Activated naive CD4-positive, alpha-beta T cell treated with anti-CD3 and anti-CD28 coated beads, Interleukin-2, amount 50 U/mL, for 24 hours (primary cell): ENCODE data around the gene PPP2R5D.
"Not testable (repeated sequence)": the region's sequence is repeated elsewhere in the genome, so short reads cannot be mapped to it uniquely, and the experiment has no call there.

Experiments
- H3K27ac Mint-ChIP-seq: one replicate; pipeline ENCODE4 v1.8.0; 2021; ENCODE audit warnings: mild to moderate bottlenecking, mixed read lengths
- H3K27me3 Mint-ChIP-seq: one replicate; pipeline ENCODE4 v1.8.0; 2021; ENCODE audit warnings: mixed read lengths
- H3K36me3 Mint-ChIP-seq: one replicate; pipeline ENCODE4 v1.8.0; 2021; ENCODE audit warnings: mixed read lengths
- H3K4me1 Mint-ChIP-seq: one replicate; pipeline ENCODE4 v1.8.0; 2021; ENCODE audit warnings: mixed read lengths
- H3K4me3 Mint-ChIP-seq: one replicate; pipeline ENCODE4 v1.8.0; 2021; ENCODE audit warnings: mild to moderate bottlenecking, mixed read lengths
- H3K9me3 Mint-ChIP-seq: one replicate; pipeline ENCODE4 v1.8.0; 2021; ENCODE audit warnings: mixed read lengths

Gene PPP2R5D

GRCh38 chr6:43024436-43024835 lies 40.1 kb downstream of the PPP2R5D start:
- peaks cover 28% of the 10 kb centered on the region for H3K4me1 Mint-ChIP-seq
- peak overlapping the region; percentile 63 for H3K27ac Mint-ChIP-seq
- H3K36me3 Mint-ChIP-seq = peaks cover 11% of the 10 kb centered on the region
- H3K27me3 Mint-ChIP-seq = no peaks in the 10 kb centered on the region
- H3K9me3 Mint-ChIP-seq = no peaks in the 10 kb centered on the region
- H3K4me3 Mint-ChIP-seq = peak overlapping the region; percentile 47

GRCh38 chr6:43026365-43026764 lies 42.0 kb downstream of the PPP2R5D start:
- Mint-ChIP-seq H3K9me3 (no peaks in the 10 kb centered on the region), H3K4me1 (peaks cover 11% of the 10 kb centered on the region), H3K36me3 (peaks cover 14% of the 10 kb centered on the region), H3K4me3 (no peak overlapping the region), H3K27ac (no peak overlapping the region), H3K27me3 (no peaks in the 10 kb centered on the region)

- H3K4me1 Mint-ChIP-seq = peaks cover 8% of the 10 kb centered on the region
- no peak overlapping the region for H3K27ac Mint-ChIP-seq
- H3K36me3 Mint-ChIP-seq = peaks cover 13% of the 10 kb centered on the region
Observed at GRCh38 chr6:43029120-43029519, 44.8 kb downstream of the PPP2R5D start.

GRCh38 chr6:43032326-43032725 lies 48.0 kb downstream of the PPP2R5D start:
- H3K36me3 Mint-ChIP-seq = peaks cover 8% of the 10 kb centered on the region
- no peaks in the 10 kb centered on the region for H3K9me3 Mint-ChIP-seq
- no peak overlapping the region for H3K4me3 Mint-ChIP-seq
- H3K27me3 Mint-ChIP-seq = no peaks in the 10 kb centered on the region
- H3K27ac Mint-ChIP-seq = no peak overlapping the region
- H3K4me1 Mint-ChIP-seq = no peaks in the 10 kb centered on the region

More at GRCh38 chr6:43029120-43029519, 44.8 kb downstream of the PPP2R5D start:
- Mint-ChIP-seq H3K4me3 (no peak overlapping the region), H3K27me3 (no peaks in the 10 kb centered on the region), H3K9me3 (no peaks in the 10 kb centered on the region)

GRCh38 chr6:43033496-43034189 lies 49.3 kb downstream of the PPP2R5D start:
- Mint-ChIP-seq H3K27me3 (no peaks in the 10 kb centered on the region), H3K36me3 (peaks cover 9% of the 10 kb centered on the region), H3K9me3 (no peaks in the 10 kb centered on the region), H3K27ac (peak overlapping the region; percentile 59), H3K4me3 (no peak overlapping the region), H3K4me1 (no peaks in the 10 kb centered on the region)

GRCh38 chr6:43034190-43034525 lies 49.8 kb downstream of the PPP2R5D start:
- no peaks in the 10 kb centered on the region for H3K4me1 Mint-ChIP-seq

GRCh38 chr6:43035495-43036194 lies 51.3 kb downstream of the PPP2R5D start:
- Mint-ChIP-seq H3K36me3 (peaks cover 6% of the 10 kb centered on the region), H3K4me3 (no peak overlapping the region), H3K27ac (no peak overlapping the region), H3K27me3 (no peaks in the 10 kb centered on the region), H3K9me3 (no peaks in the 10 kb centered on the region), H3K4me1 (no peaks in the 10 kb centered on the region)

More at GRCh38 chr6:43034190-43034525, 49.8 kb downstream of the PPP2R5D start:
- no peaks in the 10 kb centered on the region for H3K27me3 Mint-ChIP-seq
- peak overlapping the region; percentile 59 for H3K27ac Mint-ChIP-seq
- peaks cover 9% of the 10 kb centered on the region for H3K36me3 Mint-ChIP-seq
- H3K4me3 Mint-ChIP-seq = no peak overlapping the region
- no peaks in the 10 kb centered on the region for H3K9me3 Mint-ChIP-seq

GRCh38 chr6:43036712-43037111 lies 52.3 kb downstream of the PPP2R5D start:
- Mint-ChIP-seq H3K27ac (no peak overlapping the region), H3K4me1 (no peaks in the 10 kb centered on the region), H3K9me3 (no peaks in the 10 kb centered on the region), H3K4me3 (no peak overlapping the region), H3K36me3 (peaks cover 6% of the 10 kb centered on the region), H3K27me3 (no peaks in the 10 kb centered on the region)

- H3K27ac Mint-ChIP-seq = peak overlapping the region; percentile 41
- H3K4me1 Mint-ChIP-seq = no peaks in the 10 kb centered on the region
- no peaks in the 10 kb centered on the region for H3K9me3 Mint-ChIP-seq
- H3K27me3 Mint-ChIP-seq = no peaks in the 10 kb centered on the region
- H3K36me3 Mint-ChIP-seq = peaks cover 6% of the 10 kb centered on the region
- no peak overlapping the region for H3K4me3 Mint-ChIP-seq
Observed at GRCh38 chr6:43037197-43037596, 52.8 kb downstream of the PPP2R5D start.

GRCh38 chr6:43037706-43038105 lies 53.3 kb downstream of the PPP2R5D start:
- H3K27me3 Mint-ChIP-seq = no peaks in the 10 kb centered on the region
- no peaks in the 10 kb centered on the region for H3K9me3 Mint-ChIP-seq
- peak overlapping the region; percentile 41 for H3K27ac Mint-ChIP-seq
- H3K4me3 Mint-ChIP-seq = no peak overlapping the region
- peaks cover 6% of the 10 kb centered on the region for H3K36me3 Mint-ChIP-seq
- no peaks in the 10 kb centered on the region for H3K4me1 Mint-ChIP-seq

- no peaks in the 10 kb centered on the region for H3K27me3 Mint-ChIP-seq
- H3K27ac Mint-ChIP-seq = no peak overlapping the region
- peaks cover 6% of the 10 kb centered on the region for H3K36me3 Mint-ChIP-seq
- no peaks in the 10 kb centered on the region for H3K4me1 Mint-ChIP-seq
- no peaks in the 10 kb centered on the region for H3K9me3 Mint-ChIP-seq
- H3K4me3 Mint-ChIP-seq = no peak overlapping the region
Observed at GRCh38 chr6:43038727-43039126, 54.4 kb downstream of the PPP2R5D start.

GRCh38 chr6:43040542-43041257 lies 56.3 kb downstream of the PPP2R5D start:
- no peak overlapping the region for H3K27ac Mint-ChIP-seq

GRCh38 chr6:43041475-43041874 lies 57.1 kb downstream of the PPP2R5D start:
- not testable (repeated sequence) for H3K36me3 Mint-ChIP-seq, H3K27ac Mint-ChIP-seq, H3K27me3 Mint-ChIP-seq, H3K4me1 Mint-ChIP-seq, H3K9me3 Mint-ChIP-seq, H3K4me3 Mint-ChIP-seq

More at GRCh38 chr6:43040542-43041257, 56.3 kb downstream of the PPP2R5D start:
- H3K27me3 Mint-ChIP-seq = no peaks in the 10 kb centered on the region
- H3K36me3 Mint-ChIP-seq = peaks cover 6% of the 10 kb centered on the region
- H3K4me3 Mint-ChIP-seq = no peak overlapping the region
- no peaks in the 10 kb centered on the region for H3K4me1 Mint-ChIP-seq
- no peaks in the 10 kb centered on the region for H3K9me3 Mint-ChIP-seq

- Mint-ChIP-seq H3K36me3 (peaks cover 4% of the 10 kb centered on the region), H3K4me1 (no peaks in the 10 kb centered on the region), H3K4me3 (no peak overlapping the region), H3K27ac (no peak overlapping the region), H3K9me3 (no peaks in the 10 kb centered on the region), H3K27me3 (no peaks in the 10 kb centered on the region)
Observed at GRCh38 chr6:43043310-43043709, 58.9 kb downstream of the PPP2R5D start.

- Mint-ChIP-seq H3K27me3 (no peaks in the 10 kb centered on the region), H3K27ac (no peak overlapping the region), H3K36me3 (peaks cover 3% of the 10 kb centered on the region), H3K4me3 (no peak overlapping the region), H3K9me3 (no peaks in the 10 kb centered on the region), H3K4me1 (peaks cover 2% of the 10 kb centered on the region)
Observed at GRCh38 chr6:43045371-43045930, 61.1 kb downstream of the PPP2R5D start.

- no peak overlapping the region for H3K27ac Mint-ChIP-seq
- peaks cover 3% of the 10 kb centered on the region for H3K36me3 Mint-ChIP-seq
- no peak overlapping the region for H3K4me3 Mint-ChIP-seq
- no peaks in the 10 kb centered on the region for H3K9me3 Mint-ChIP-seq
- H3K27me3 Mint-ChIP-seq = no peaks in the 10 kb centered on the region
- peaks cover 26% of the 10 kb centered on the region for H3K4me1 Mint-ChIP-seq
Observed at GRCh38 chr6:43047998-43048397, 63.6 kb downstream of the PPP2R5D start.
